NCI-H446 treated with DMSO at 0.1 percent for 48 hours (cell line): ENCODE results near the gene BMP5.

ENCODE experiments used
- DNase-seq: peaks from one replicate; lab custom pipeline; 2025; lab: John Stamatoyannopoulos, UW

BMP5 gene

GRCh38 chr6:55708711-55709110, 166.7 kb downstream of the BMP5 start:
- DNase-seq, result no peak

- no peak for DNase-seq
Measured at GRCh38 chr6:55705451-55706440, 169.6 kb downstream of the BMP5 start.

- DNase-seq, result no peak
Measured at GRCh38 chr6:55704421-55704820, 171.0 kb downstream of the BMP5 start.
